Ovary (tissue), 3 donors: ENCODE results near the gene MROH7.

Experiments used
- CTCF ChIP-seq, 3 donors: fragments of 450-650 bp in 2 of 3; fragments of 200-600 bp in 1 of 3; IDR thresholded peaks; one replicate each; pipeline versions ENCODE4 v1.5.1 to v1.8.0; 2016 to 2022; ENCODE audit warnings: antibody characterized with exemption in 3 of 3, mild to moderate bottlenecking in 1 of 3
- EP300 ChIP-seq: sonication (generic); formaldehyde crosslinking; IDR thresholded peaks from one replicate; pipeline ENCODE4 v1.6.1; 2017; ENCODE audit warnings: antibody characterized with exemption
- POLR2A ChIP-seq: fragments of 450-650 bp; IDR thresholded peaks from one replicate; pipeline ENCODE4 v1.6.1; 2017; ENCODE audit warnings: antibody characterized with exemption, mild to moderate bottlenecking, moderate library complexity
- donor health status: DM: no; HTN: no; CAD: no.

- no peak for TF ChIP-seq CTCF (IDR thresholded peaks at IDR 0.05)
- no peak for TF ChIP-seq EP300
- TF ChIP-seq POLR2A: no peak
These were observed 34.6 kb upstream of the MROH7 start for GRCh38 chr1:54606990-54607325.
